ENCODE measurements around the gene IFT88. TPM values are rescaled to one million over a fixed set of nuclear protein-coding genes. Genes with fewer than 3 reads are reported as not detected.

Gene IFT88
- total and polyA plus RNA-seq, 2 of the 8 experiments (the other 6 are each of a cell fraction or from before 2014, with no cell fraction given) = 1.7 to 5.8 TPM

- TF ChIP-seq, protein P1, sequence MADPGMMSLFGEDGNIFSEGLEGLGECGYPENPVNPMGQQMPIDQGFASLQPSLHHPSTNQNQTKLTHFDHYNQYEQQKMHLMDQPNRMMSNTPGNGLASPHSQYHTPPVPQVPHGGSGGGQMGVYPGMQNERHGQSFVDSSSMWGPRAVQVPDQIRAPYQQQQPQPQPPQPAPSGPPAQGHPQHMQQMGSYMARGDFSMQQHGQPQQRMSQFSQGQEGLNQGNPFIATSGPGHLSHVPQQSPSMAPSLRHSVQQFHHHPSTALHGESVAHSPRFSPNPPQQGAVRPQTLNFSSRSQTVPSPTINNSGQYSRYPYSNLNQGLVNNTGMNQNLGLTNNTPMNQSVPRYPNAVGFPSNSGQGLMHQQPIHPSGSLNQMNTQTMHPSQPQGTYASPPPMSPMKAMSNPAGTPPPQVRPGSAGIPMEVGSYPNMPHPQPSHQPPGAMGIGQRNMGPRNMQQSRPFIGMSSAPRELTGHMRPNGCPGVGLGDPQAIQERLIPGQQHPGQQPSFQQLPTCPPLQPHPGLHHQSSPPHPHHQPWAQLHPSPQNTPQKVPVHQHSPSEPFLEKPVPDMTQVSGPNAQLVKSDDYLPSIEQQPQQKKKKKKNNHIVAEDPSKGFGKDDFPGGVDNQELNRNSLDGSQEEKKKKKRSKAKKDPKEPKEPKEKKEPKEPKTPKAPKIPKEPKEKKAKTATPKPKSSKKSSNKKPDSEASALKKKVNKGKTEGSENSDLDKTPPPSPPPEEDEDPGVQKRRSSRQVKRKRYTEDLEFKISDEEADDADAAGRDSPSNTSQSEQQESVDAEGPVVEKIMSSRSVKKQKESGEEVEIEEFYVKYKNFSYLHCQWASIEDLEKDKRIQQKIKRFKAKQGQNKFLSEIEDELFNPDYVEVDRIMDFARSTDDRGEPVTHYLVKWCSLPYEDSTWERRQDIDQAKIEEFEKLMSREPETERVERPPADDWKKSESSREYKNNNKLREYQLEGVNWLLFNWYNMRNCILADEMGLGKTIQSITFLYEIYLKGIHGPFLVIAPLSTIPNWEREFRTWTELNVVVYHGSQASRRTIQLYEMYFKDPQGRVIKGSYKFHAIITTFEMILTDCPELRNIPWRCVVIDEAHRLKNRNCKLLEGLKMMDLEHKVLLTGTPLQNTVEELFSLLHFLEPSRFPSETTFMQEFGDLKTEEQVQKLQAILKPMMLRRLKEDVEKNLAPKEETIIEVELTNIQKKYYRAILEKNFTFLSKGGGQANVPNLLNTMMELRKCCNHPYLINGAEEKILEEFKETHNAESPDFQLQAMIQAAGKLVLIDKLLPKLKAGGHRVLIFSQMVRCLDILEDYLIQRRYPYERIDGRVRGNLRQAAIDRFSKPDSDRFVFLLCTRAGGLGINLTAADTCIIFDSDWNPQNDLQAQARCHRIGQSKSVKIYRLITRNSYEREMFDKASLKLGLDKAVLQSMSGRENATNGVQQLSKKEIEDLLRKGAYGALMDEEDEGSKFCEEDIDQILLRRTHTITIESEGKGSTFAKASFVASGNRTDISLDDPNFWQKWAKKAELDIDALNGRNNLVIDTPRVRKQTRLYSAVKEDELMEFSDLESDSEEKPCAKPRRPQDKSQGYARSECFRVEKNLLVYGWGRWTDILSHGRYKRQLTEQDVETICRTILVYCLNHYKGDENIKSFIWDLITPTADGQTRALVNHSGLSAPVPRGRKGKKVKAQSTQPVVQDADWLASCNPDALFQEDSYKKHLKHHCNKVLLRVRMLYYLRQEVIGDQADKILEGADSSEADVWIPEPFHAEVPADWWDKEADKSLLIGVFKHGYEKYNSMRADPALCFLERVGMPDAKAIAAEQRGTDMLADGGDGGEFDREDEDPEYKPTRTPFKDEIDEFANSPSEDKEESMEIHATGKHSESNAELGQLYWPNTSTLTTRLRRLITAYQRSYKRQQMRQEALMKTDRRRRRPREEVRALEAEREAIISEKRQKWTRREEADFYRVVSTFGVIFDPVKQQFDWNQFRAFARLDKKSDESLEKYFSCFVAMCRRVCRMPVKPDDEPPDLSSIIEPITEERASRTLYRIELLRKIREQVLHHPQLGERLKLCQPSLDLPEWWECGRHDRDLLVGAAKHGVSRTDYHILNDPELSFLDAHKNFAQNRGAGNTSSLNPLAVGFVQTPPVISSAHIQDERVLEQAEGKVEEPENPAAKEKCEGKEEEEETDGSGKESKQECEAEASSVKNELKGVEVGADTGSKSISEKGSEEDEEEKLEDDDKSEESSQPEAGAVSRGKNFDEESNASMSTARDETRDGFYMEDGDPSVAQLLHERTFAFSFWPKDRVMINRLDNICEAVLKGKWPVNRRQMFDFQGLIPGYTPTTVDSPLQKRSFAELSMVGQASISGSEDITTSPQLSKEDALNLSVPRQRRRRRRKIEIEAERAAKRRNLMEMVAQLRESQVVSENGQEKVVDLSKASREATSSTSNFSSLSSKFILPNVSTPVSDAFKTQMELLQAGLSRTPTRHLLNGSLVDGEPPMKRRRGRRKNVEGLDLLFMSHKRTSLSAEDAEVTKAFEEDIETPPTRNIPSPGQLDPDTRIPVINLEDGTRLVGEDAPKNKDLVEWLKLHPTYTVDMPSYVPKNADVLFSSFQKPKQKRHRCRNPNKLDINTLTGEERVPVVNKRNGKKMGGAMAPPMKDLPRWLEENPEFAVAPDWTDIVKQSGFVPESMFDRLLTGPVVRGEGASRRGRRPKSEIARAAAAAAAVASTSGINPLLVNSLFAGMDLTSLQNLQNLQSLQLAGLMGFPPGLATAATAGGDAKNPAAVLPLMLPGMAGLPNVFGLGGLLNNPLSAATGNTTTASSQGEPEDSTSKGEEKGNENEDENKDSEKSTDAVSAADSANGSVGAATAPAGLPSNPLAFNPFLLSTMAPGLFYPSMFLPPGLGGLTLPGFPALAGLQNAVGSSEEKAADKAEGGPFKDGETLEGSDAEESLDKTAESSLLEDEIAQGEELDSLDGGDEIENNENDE (IDR thresholded peaks at IDR 0.05; ENCODE audit: insufficient replicate concordance, low read length) = no peak
- TF ChIP-seq SP1 (IDR thresholded peaks at IDR 0.05; ENCODE audit: low read depth, low read length) = no peak
- TF ChIP-seq SAP30 (IDR thresholded peaks at IDR 0.05; ENCODE audit: insufficient read depth, insufficient replicate concordance, low read length) = no peak
- TF ChIP-seq SP2 (IDR thresholded peaks at IDR 0.05; ENCODE audit: low read length) = no peak
- no peak for TF ChIP-seq GABPA (IDR thresholded peaks at IDR 0.05; ENCODE audit: borderline replicate concordance, insufficient read depth, low read length)
- TF ChIP-seq CTCF (IDR thresholded peaks at IDR 0.05; ENCODE audit: control extremely low read depth in 1 of 3, insufficient read depth in 1 of 3, low read depth in 1 of 3, low read length in 3 of 3) = no peak
- no peak for TF ChIP-seq YY1 (IDR thresholded peaks at IDR 0.05; ENCODE audit: low read depth, low read length)
- TF ChIP-seq NANOG (IDR thresholded peaks at IDR 0.05; ENCODE audit: insufficient read depth, low read depth, low read length, poor library complexity, severe bottlenecking) = no peak
- no peak for TF ChIP-seq ASH2L (IDR thresholded peaks at IDR 0.05; ENCODE audit: low read length)
Measured at GRCh38 chr13:20716951-20717350, 150.0 kb downstream of the IFT88 start (continued).

Data from H1 (cell line).